A673 (cell line): Measurements from ENCODE around the gene MOCS3.

Experiments used
- EZH2 ChIP-seq: fragments of 200-600 bp; sonication (generic); IDR thresholded peaks from 2 replicates; pipeline ENCODE4 v1.6.1; 2017; ENCODE audit warnings: borderline replicate concordance, low read depth, mild to moderate bottlenecking, mixed read lengths, antibody characterized with exemption, low read length; ENCODE audit not compliant: poor library complexity, severe bottlenecking
- TF ChIP-seq, protein P1 (sequence below): fragments of 300-800, 200-600 bp; sonication (generic); conservative IDR thresholded peaks from 2 replicates; pipeline ENCODE4 v1.5.1; 2017; ENCODE audit warnings: low read depth, mild to moderate bottlenecking, antibody characterized with exemption, low read length, moderate library complexity, mixed read lengths

DNA sequence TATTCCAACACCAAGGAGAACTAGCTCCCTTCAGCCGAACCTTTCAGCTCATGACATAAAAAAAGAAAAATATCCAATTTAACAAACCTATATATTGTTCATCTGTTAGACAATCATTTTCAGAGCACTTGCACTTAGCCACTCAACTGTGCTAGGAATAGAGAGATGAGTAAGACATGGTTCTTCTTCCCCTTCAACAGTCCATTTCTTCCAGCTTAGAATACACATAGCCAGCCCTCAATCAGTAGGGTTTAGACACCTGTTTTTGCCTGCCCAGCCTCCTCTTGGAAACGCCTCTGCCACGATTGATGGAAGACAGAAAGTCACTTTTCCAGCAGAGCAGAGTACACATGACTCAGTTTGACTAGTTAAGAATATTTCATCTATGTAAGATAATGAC lies 49.2 kb upstream of the MOCS3 start:
- TF ChIP-seq, protein P1, sequence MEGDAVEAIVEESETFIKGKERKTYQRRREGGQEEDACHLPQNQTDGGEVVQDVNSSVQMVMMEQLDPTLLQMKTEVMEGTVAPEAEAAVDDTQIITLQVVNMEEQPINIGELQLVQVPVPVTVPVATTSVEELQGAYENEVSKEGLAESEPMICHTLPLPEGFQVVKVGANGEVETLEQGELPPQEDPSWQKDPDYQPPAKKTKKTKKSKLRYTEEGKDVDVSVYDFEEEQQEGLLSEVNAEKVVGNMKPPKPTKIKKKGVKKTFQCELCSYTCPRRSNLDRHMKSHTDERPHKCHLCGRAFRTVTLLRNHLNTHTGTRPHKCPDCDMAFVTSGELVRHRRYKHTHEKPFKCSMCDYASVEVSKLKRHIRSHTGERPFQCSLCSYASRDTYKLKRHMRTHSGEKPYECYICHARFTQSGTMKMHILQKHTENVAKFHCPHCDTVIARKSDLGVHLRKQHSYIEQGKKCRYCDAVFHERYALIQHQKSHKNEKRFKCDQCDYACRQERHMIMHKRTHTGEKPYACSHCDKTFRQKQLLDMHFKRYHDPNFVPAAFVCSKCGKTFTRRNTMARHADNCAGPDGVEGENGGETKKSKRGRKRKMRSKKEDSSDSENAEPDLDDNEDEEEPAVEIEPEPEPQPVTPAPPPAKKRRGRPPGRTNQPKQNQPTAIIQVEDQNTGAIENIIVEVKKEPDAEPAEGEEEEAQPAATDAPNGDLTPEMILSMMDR = no peak
- no peak for TF ChIP-seq EZH2
